Activated CD4-positive, alpha-beta T cell treated with anti-CD3 and anti-CD28 coated beads for 36 hours (primary cell): ENCODE data around the gene SERPINI2. TPM values are rescaled to one million over a fixed set of nuclear protein-coding genes. Genes with fewer than 3 reads are reported as not detected.

Experiments
- ATAC-seq: fragments of 200-7000 bp; cut with Tn5 transposase; one replicate; pipeline ENCODE4 v1.10.0; 2021; ENCODE audit warnings: mild to moderate bottlenecking, moderate library complexity
- CTCF ChIA-PET: fragments of 350-600 bp; sonication (Branson Sonifier 250); formaldehyde crosslinking; loops from one replicate; lab custom pipeline; 2021; ENCODE audit warnings: antibody characterized with exemption; lab: Charles Lee
- POLR2A ChIA-PET: fragments of 350-600 bp; sonication (Branson Sonifier 250); formaldehyde crosslinking; loops from one replicate; lab custom pipeline; 2021; ENCODE audit warnings: antibody characterized with exemption, inconsistent platforms; lab: Charles Lee
- DNase-seq: peaks from one replicate; pipeline ENCODE4 v3.0.0-alpha.2; 2020
- H3K27ac Mint-ChIP-seq: one replicate; pipeline ENCODE4 v1.8.0; 2021; ENCODE audit warnings: mixed read lengths
- H3K27me3 Mint-ChIP-seq: one replicate; pipeline ENCODE4 v1.8.0; 2021; ENCODE audit warnings: mixed read lengths
- H3K36me3 Mint-ChIP-seq: one replicate; pipeline ENCODE4 v1.8.0; 2021; ENCODE audit warnings: low read depth, mixed read lengths
- H3K4me1 Mint-ChIP-seq: one replicate; pipeline ENCODE4 v1.8.0; 2021; ENCODE audit warnings: mixed read lengths
- H3K4me3 Mint-ChIP-seq: one replicate; pipeline ENCODE4 v1.8.0; 2021; ENCODE audit warnings: mild to moderate bottlenecking, moderate library complexity, mixed read lengths
- H3K9me3 Mint-ChIP-seq: one replicate; pipeline ENCODE4 v1.8.0; 2021; ENCODE audit warnings: low read depth, mixed read lengths
- intact Hi-C, 2 experiments: fragments of 100-400 bp; cut with DNase I in 1 of 2; cut with micrococcal nuclease in 1 of 2; formaldehyde crosslinking; loops; one replicate each; pipeline versions ENCODE4 v1.14.2 to v1.15.1; 2022 to 2024; cut with DNase I, micrococcal nuclease
- total RNA-seq, 2 experiments: library from RNA; stranded (reverse); gene quantifications; one replicate each; pipeline ENCODE4 v1.2.3, GENCODE V29; 2021

SERPINI2 gene, protein sequence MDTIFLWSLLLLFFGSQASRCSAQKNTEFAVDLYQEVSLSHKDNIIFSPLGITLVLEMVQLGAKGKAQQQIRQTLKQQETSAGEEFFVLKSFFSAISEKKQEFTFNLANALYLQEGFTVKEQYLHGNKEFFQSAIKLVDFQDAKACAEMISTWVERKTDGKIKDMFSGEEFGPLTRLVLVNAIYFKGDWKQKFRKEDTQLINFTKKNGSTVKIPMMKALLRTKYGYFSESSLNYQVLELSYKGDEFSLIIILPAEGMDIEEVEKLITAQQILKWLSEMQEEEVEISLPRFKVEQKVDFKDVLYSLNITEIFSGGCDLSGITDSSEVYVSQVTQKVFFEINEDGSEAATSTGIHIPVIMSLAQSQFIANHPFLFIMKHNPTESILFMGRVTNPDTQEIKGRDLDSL
- not detected for total RNA-seq

DNA sequence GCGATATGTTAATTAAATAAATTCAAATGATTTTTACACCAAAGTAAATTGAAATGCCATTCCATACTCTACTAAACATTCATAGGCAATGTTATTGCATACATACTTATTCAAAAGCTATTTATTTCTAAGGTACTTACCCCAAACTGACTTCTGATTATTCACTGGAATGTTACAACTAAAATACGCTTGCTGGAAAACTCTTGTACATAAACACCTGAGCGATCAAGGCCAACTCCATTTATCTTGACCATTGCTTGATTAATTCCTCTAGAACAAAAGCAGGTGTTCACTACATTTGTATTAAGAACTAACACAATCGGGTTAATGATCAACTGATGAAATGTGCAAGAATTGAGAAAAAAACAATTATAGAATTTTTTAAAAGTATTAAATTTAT is at the start of gene SERPINI2:
Gene SERPINI2, minus strand, starts transcription at position 180 of the 400 bp plus-strand sequence. CDS start 2,208 bp downstream, outside the sequence.
- intact Hi-C loops = no loop called here
- no peak within 1 kb of the TSS for H3K27ac Mint-ChIP-seq
- H3K27me3 Mint-ChIP-seq = no peaks in the 10 kb centered on the region
- ChIA-PET POLR2A (no interaction called here), CTCF (no interaction called here)
- no peaks in the 10 kb centered on the region for H3K4me1 Mint-ChIP-seq
- H3K4me3 Mint-ChIP-seq = no peak within 1 kb of the TSS
- no peaks in the 10 kb centered on the region for H3K36me3 Mint-ChIP-seq
- DNase-seq (no peak), ATAC-seq (no peak)
- H3K9me3 Mint-ChIP-seq = no peaks in the 10 kb centered on the region

DNA sequence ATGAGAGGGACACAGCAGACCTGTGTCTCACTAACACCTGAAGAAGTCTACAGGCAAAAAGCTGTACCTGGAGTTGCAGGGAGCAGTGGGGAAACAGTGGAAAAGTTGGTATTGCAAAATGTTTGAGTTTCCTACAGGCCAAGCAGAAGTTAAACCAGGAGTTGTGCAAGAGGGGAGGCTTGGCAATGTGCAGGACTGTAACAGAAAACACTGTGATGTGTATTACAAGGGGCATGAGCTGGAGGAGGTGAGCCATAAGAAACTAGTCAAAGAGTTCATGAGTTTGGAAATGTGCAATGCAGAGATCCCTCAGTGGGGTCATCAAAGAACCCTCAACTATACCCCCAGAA is 47.1 kb upstream of the SERPINI2 start:
- intact Hi-C loops = no loop called here
- no peaks in the 10 kb centered on the region for H3K9me3 Mint-ChIP-seq
- DNase-seq = no peak
- no peaks in the 10 kb centered on the region for H3K27me3 Mint-ChIP-seq
- H3K4me3 Mint-ChIP-seq = no peak overlapping the region
- H3K4me1 Mint-ChIP-seq = no peaks in the 10 kb centered on the region
- ChIA-PET CTCF (interaction anchor here (0.7 kb wide), 1 partner anchor 205 kb away, joined by 3 read pairs; no protein-coding TSS in a partner anchor), POLR2A (no interaction called here)
- H3K27ac Mint-ChIP-seq = no peak overlapping the region
- ATAC-seq = no peak
- no peaks in the 10 kb centered on the region for H3K36me3 Mint-ChIP-seq

DNA sequence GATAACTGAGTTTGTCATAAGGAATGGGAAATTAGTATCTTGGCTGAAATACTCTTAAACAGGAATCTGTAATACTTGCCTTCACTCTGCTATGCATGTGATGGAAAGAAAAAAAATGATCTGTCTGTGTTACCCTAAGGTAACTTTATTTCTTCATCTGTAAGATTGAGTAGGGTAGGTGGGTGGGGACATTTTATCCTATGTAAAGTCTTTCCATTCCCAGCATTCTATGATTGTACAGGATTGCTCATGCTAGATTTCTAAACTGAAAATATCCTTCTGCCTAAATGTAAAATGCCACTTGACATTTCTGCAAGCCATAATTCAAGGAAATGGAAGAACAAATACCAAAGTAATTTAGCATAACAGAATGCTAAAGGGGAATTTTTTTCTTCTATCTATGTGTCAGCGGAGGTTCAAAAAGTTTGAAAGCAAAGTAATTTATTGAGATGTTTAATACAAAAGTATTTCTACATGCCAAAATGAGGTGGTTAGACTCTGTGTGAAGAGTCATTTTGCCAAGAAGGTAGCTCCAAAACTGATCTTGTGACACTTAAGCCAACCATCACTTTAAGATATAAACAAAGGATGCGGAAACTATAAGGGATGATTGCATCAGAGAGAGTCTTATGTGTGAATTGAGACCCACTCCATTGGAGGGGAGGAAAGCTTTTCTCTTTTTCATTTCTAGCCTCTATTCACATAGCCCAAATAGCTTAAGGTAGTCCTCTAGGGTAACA is 46.6 kb upstream of the SERPINI2 start:
- POLR2A ChIA-PET = no interaction called here
- no peaks in the 10 kb centered on the region for H3K27me3 Mint-ChIP-seq
- intact Hi-C loops = no loop called here

DNA sequence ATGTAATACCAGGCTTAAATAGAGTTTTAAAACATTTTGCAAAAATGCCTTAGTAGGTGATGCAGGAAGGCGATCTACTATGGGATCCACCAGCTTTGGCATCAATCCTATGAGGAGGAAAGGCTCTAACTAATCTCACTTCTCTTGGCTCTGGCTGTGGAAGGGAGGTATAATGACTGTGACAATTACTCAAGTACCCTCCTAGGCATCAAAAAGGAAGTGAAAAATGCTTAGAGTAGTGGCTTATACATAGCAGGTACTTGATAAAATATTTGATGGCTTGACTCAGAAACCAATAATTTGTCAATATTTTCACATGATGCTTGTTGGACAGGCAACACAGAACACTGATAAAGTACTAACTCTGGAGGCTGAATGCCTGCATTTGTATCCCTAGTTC is 34.1 kb upstream of the SERPINI2 start:
- POLR2A ChIA-PET = no interaction called here
- H3K9me3 Mint-ChIP-seq = no peaks in the 10 kb centered on the region
- ATAC-seq (no peak), DNase-seq (no peak)
- intact Hi-C loops = no loop called here
- CTCF ChIA-PET = no interaction called here
- no peak overlapping the region for H3K27ac Mint-ChIP-seq
- no peaks in the 10 kb centered on the region for H3K27me3 Mint-ChIP-seq
- no peak overlapping the region for H3K4me3 Mint-ChIP-seq
- no peaks in the 10 kb centered on the region for H3K36me3 Mint-ChIP-seq
- H3K4me1 Mint-ChIP-seq = no peaks in the 10 kb centered on the region

More for the DNA sequence above, 46.6 kb upstream of the SERPINI2 start:
- no peak for ATAC-seq
- no peak overlapping the region for H3K4me3 Mint-ChIP-seq
- H3K36me3 Mint-ChIP-seq = no peaks in the 10 kb centered on the region
- no peaks in the 10 kb centered on the region for H3K9me3 Mint-ChIP-seq
- no peak overlapping the region for H3K27ac Mint-ChIP-seq
- CTCF ChIA-PET = interaction anchor here (0.7 kb wide), 1 partner anchor 205 kb away, joined by 3 read pairs; no protein-coding TSS in a partner anchor
- H3K4me1 Mint-ChIP-seq = no peaks in the 10 kb centered on the region
- DNase-seq = no peak

DNA sequence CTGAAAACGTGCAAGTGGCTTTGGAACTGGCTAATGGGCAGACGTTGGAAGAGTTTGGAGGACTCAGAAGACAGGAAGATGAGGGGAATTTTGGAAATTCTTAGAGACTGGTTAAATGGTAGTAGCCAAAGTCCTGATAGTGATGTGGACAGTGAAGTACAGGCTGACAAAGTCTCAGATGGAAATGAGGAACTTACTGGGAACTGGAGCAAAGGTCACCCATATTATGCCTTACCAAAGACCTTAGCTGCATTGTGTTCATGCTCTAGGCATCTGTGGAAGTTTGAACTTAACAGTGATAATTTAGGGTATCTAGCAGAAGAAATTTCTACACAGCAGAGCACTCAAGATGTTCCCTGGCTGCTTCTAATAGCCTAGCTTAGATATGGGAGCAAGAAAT is 28.6 kb upstream of the SERPINI2 start:
- H3K4me3 Mint-ChIP-seq = no peak overlapping the region
- ATAC-seq (no peak), DNase-seq (no peak)
- H3K4me1 Mint-ChIP-seq = no peaks in the 10 kb centered on the region
- H3K36me3 Mint-ChIP-seq = no peaks in the 10 kb centered on the region
- H3K27me3 Mint-ChIP-seq = no peaks in the 10 kb centered on the region
- ChIA-PET CTCF (no interaction called here), POLR2A (no interaction called here)
- H3K9me3 Mint-ChIP-seq = no peaks in the 10 kb centered on the region
- intact Hi-C loops = no loop called here
- no peak overlapping the region for H3K27ac Mint-ChIP-seq

DNA sequence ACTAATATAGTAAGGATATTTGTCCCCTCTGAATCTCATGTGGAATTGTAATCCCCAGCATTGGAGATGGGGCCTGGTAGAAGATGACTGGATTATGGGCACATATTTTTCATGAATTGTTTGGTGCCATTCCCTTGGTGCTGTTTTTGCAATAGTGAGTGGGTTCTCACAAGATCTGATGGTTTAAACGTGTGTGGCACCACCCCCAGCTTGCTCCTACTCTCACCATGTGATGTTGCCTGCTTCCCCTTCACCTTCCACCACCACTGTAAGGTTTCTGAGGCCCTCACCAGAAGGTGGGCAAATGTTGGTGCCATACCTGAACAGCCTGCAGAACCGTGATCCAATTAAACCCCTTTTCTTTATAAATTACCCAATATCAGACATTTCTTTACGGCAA is 28.1 kb upstream of the SERPINI2 start:
- Mint-ChIP-seq H3K4me1 (no peaks in the 10 kb centered on the region), H3K36me3 (no peaks in the 10 kb centered on the region), H3K27me3 (no peaks in the 10 kb centered on the region), H3K9me3 (no peaks in the 10 kb centered on the region), H3K4me3 (no peak overlapping the region), H3K27ac (no peak overlapping the region)
- DNase-seq (no peak), ATAC-seq (no peak)
- ChIA-PET CTCF (no interaction called here), POLR2A (no interaction called here)
- intact Hi-C loops = no loop called here

DNA sequence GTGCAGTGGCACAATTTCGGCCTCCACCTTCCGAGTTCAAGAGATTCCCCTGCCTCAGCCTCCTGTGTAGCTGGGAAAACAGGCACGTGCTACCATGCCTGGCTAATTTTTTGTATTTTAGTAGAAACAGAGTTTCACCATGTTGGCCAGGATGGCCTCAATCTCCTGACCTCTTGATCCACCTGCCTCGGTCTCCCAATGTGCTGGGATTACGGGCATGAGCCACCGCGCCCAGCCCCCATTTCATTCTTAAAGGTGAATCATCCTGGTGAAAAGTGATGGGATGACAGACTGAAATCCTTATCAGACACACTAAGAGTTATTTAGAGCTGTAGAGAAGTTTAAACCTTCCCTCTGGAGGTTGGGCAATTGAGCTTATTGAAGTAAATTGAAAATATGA is 24.1 kb upstream of the SERPINI2 start:
- Mint-ChIP-seq H3K4me1 (no peaks in the 10 kb centered on the region), H3K9me3 (no peaks in the 10 kb centered on the region), H3K27me3 (no peaks in the 10 kb centered on the region), H3K27ac (no peak overlapping the region), H3K4me3 (no peak overlapping the region), H3K36me3 (no peaks in the 10 kb centered on the region)
- ChIA-PET CTCF (no interaction called here), POLR2A (no interaction called here)
- DNase-seq = no peak
- intact Hi-C loops = no loop called here
- no peak for ATAC-seq

DNA sequence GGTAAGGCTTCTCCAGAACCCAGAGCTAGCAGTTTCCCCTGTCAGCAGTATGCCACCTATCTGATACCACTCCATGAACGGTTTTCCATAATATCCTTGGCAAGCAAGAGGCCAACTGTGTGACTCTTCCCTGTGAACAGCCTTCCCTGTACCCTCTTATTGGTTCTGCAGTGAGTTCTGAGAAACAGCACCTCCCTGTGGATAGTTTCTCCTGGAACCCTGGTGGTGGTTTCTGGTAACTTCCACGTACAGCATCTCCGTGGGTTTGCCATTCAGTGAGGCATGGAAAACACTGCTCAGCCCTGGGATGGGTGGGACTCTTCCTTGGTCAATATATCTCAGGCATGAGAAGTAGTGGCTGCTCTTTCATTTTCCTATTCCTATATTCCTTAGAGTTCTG is 19.4 kb upstream of the SERPINI2 start:
- Mint-ChIP-seq H3K9me3 (no peaks in the 10 kb centered on the region), H3K4me3 (no peak overlapping the region), H3K4me1 (no peaks in the 10 kb centered on the region), H3K27me3 (no peaks in the 10 kb centered on the region), H3K36me3 (no peaks in the 10 kb centered on the region), H3K27ac (no peak overlapping the region)
- ChIA-PET POLR2A (no interaction called here), CTCF (interaction anchor here (0.7 kb wide), 1 partner anchor 248 kb away, joined by 3 read pairs; no protein-coding TSS in a partner anchor)
- ATAC-seq (no peak), DNase-seq (peak; percentile 6)
- intact Hi-C loops = no loop called here

DNA sequence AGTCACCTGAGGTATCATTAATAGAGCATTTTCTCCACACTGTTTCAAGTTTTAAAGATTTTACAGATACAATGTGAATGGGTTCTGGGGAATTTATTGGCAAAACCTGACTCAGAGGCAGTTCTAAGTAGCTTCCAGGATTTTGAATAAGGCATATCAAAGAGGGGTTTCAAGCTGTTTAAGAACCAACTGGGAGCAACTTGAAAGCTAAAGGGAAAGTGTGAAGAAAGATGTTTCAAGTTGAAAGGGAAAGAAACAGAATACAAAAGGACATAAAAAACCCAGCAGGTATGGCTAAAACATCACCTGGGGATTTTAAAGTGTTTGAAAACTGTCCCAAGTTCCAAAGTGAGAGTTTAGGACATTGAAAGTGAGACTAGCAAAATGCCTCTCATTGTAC is 17.8 kb upstream of the SERPINI2 start:
- Mint-ChIP-seq H3K9me3 (no peaks in the 10 kb centered on the region), H3K27ac (no peak overlapping the region), H3K4me1 (no peaks in the 10 kb centered on the region), H3K27me3 (no peaks in the 10 kb centered on the region), H3K4me3 (no peak overlapping the region), H3K36me3 (no peaks in the 10 kb centered on the region)
- DNase-seq = no peak
- intact Hi-C loops = no loop called here
- ChIA-PET POLR2A (no interaction called here), CTCF (no interaction called here)
- no peak for ATAC-seq

DNA sequence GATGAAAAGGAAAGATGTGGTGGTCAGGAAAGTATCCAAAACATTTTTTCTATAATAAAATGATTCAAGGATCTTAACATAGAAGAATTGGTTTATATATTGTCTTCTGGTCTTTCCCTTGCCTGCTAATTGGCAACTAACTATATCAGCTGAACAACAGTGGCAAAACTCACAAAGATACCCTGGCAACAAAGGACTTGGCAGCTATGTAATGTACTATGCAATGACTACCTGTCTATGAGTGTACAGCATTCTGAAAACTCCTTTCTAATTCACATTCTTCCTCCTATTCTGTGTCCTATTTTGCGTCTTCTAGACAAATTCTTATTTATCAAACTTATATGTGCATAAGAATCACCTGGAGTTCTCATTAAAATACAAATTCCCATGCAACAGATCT is 15.7 kb upstream of the SERPINI2 start:
- Mint-ChIP-seq H3K36me3 (no peaks in the 10 kb centered on the region), H3K4me1 (no peaks in the 10 kb centered on the region), H3K27ac (no peak overlapping the region), H3K27me3 (no peaks in the 10 kb centered on the region), H3K9me3 (no peaks in the 10 kb centered on the region), H3K4me3 (no peak overlapping the region)
- DNase-seq (no peak), ATAC-seq (no peak)
- intact Hi-C loops = no loop called here
- POLR2A ChIA-PET = no interaction called here
- CTCF ChIA-PET = no interaction called here

DNA sequence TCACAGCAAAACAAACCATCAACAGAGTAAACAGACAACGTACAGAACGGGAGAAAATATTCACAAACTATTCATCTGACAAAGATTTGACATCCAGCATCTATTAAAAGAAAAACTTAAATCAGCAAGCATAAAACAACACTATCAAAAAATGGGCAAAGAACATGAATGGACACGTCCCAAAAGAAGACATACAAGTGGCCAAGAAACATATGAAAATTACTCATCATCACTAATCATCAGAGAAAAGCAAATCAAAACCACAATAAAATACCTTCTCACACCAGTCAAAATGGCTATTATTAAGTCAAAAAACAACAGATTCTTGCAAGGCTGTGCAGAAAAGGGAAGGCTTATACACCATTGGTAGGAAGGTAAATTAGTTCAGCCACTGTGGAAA is 13.7 kb upstream of the SERPINI2 start:
- DNase-seq (no peak), ATAC-seq (no peak)
- Mint-ChIP-seq H3K27me3 (no peaks in the 10 kb centered on the region), H3K4me3 (no peak overlapping the region), H3K9me3 (peaks cover 5% of the 10 kb centered on the region), H3K4me1 (no peaks in the 10 kb centered on the region), H3K36me3 (no peaks in the 10 kb centered on the region), H3K27ac (no peak overlapping the region)
- ChIA-PET POLR2A (no interaction called here), CTCF (interaction anchor here (0.6 kb wide), 1 partner anchor 79 kb away, joined by 3 read pairs; no protein-coding TSS in a partner anchor)
- intact Hi-C loops = no loop called here

DNA sequence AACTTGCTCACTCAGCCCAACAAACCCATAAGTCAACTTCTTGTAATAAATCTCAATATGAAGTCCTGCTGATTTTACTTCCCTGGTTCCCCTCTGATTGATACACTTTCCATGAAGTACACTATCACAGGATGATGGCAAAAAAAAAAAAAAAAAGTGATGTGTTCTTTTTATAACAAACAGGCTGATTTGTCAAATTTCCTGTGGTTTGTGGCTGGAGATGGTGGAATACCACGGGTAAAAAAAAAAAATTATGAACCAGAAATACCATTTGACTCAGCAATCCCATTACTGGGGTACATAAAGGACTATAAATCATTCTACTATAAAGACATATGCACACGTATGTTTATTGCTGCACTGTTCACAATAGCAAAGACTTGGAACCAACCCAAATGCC is 10.7 kb upstream of the SERPINI2 start:
- no peaks in the 10 kb centered on the region for H3K36me3 Mint-ChIP-seq
- no peak overlapping the region for H3K27ac Mint-ChIP-seq
- no peak overlapping the region for H3K4me3 Mint-ChIP-seq
- intact Hi-C loops = no loop called here
- H3K27me3 Mint-ChIP-seq = no peaks in the 10 kb centered on the region
- ChIA-PET CTCF (no interaction called here), POLR2A (no interaction called here)
- ATAC-seq (no peak), DNase-seq (no peak)
- H3K9me3 Mint-ChIP-seq = peaks cover 5% of the 10 kb centered on the region
- no peaks in the 10 kb centered on the region for H3K4me1 Mint-ChIP-seq
